DMS79 treated with DMSO at 0.1 percent for 48 hours (cell line): ENCODE data around the gene ZG16.
A peak's percentile ranks its signal among the peaks of the same experiment; 100 is the strongest.
"Not testable (repeated sequence)": the region's sequence is repeated elsewhere in the genome, so short reads cannot be mapped to it uniquely, and the experiment has no call there.

Experiments used
- DNase-seq: peaks from one replicate; lab custom pipeline; 2025; lab: John Stamatoyannopoulos, UW

ZG16 gene

GRCh38 chr16:29748760-29749149 lies 29.3 kb upstream of the ZG16 start:
- DNase-seq = not testable (repeated sequence)

- DNase-seq = no peak
These were observed 24.5 kb upstream of the ZG16 start for GRCh38 chr16:29753516-29753915.

- no peak for DNase-seq
These were observed 21.4 kb upstream of the ZG16 start for GRCh38 chr16:29756654-29757053.

GRCh38 chr16:29757086-29757485 lies 21.0 kb upstream of the ZG16 start:
- DNase-seq = not testable (repeated sequence)

- DNase-seq = no peak
These were observed 20.0 kb upstream of the ZG16 start for GRCh38 chr16:29757950-29758466.

- peak; percentile 98 for DNase-seq
These were observed 17.3 kb upstream of the ZG16 start for GRCh38 chr16:29760567-29761279.

- not testable (repeated sequence) for DNase-seq
These were observed 16.8 kb upstream of the ZG16 start for GRCh38 chr16:29761280-29761651.

GRCh38 chr16:29761882-29762281 lies 16.2 kb upstream of the ZG16 start:
- DNase-seq = no peak

GRCh38 chr16:29763326-29763725 lies 14.7 kb upstream of the ZG16 start:
- no peak for DNase-seq

GRCh38 chr16:29765167-29766032 lies 12.7 kb upstream of the ZG16 start:
- DNase-seq = peak; percentile 96

GRCh38 chr16:29766571-29766970 lies 11.5 kb upstream of the ZG16 start:
- DNase-seq = no peak

- DNase-seq = no peak
These were observed 11.0 kb upstream of the ZG16 start for GRCh38 chr16:29767062-29767461.

GRCh38 chr16:29769507-29769906 lies 8.5 kb upstream of the ZG16 start:
- DNase-seq = no peak

- no peak for DNase-seq
These were observed 7.7 kb upstream of the ZG16 start for GRCh38 chr16:29770250-29770929.

GRCh38 chr16:29772330-29772729 lies 5.7 kb upstream of the ZG16 start:
- not testable (repeated sequence) for DNase-seq

- no peak for DNase-seq
These were observed 3.3 kb upstream of the ZG16 start for GRCh38 chr16:29774730-29775129.

- no peak for DNase-seq
These were observed 2.2 kb upstream of the ZG16 start for GRCh38 chr16:29775742-29776408.

GRCh38 chr16:29779474-29779873 lies 1.4 kb downstream of the ZG16 start:
- DNase-seq = no peak

- DNase-seq = not testable (repeated sequence)
These were observed 5.3 kb downstream of the ZG16 start for GRCh38 chr16:29783094-29783953.

- no peak for DNase-seq
These were observed 6.1 kb downstream of the ZG16 start for GRCh38 chr16:29784157-29784556.

- DNase-seq = no peak
These were observed 6.9 kb downstream of the ZG16 start for GRCh38 chr16:29784901-29785500.
